ENCODE data around the gene TCERG1L. TPM values are rescaled to one million over a fixed set of nuclear protein-coding genes. Genes with fewer than 3 reads are reported as not detected.

Gene TCERG1L
- total RNA-seq, 1 experiment from 2014 or later: 1.5 TPM

GRCh38 chr10:131213741-131214505 is 97.6 kb downstream of the TCERG1L start:
- no peaks in the 10 kb centered on the region; the same call in 1 of the 2 replicates for H3K27me3 Mint-ChIP-seq (ENCODE audit: low read depth)
- H3K4me1 Mint-ChIP-seq: no peaks in the 10 kb centered on the region
- peaks cover 62% of the 10 kb centered on the region for H3K36me3 Mint-ChIP-seq
- peaks cover 63% of the 10 kb centered on the region for H3K9me3 Mint-ChIP-seq
- ChIA-PET CTCF (no interaction called here), POLR2A (no interaction called here)
- DNase-seq (ENCODE audit: low spot score) (no peak), ATAC-seq (no peak)
- TF ChIP-seq, protein P1, sequence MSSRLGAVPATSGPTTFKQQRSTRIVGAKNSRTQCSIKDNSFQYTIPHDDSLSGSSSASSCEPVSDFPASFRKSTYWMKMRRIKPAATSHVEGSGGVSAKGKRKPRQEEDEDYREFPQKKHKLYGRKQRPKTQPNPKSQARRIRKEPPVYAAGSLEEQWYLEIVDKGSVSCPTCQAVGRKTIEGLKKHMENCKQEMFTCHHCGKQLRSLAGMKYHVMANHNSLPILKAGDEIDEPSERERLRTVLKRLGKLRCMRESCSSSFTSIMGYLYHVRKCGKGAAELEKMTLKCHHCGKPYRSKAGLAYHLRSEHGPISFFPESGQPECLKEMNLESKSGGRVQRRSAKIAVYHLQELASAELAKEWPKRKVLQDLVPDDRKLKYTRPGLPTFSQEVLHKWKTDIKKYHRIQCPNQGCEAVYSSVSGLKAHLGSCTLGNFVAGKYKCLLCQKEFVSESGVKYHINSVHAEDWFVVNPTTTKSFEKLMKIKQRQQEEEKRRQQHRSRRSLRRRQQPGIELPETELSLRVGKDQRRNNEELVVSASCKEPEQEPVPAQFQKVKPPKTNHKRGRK (CRISPR knock-in tag; IDR thresholded peaks at IDR 0.05; ENCODE audit: borderline replicate concordance): no peak
- TF ChIP-seq ZNF317 (CRISPR knock-in tag; IDR thresholded peaks at IDR 0.05; ENCODE audit: borderline replicate concordance, low read depth) (no peak), NR1H2 (CRISPR knock-in tag; IDR thresholded peaks at IDR 0.05) (no peak), ZNF416 (CRISPR knock-in tag; IDR thresholded peaks at IDR 0.05) (no peak), ZNF263 (CRISPR knock-in tag; IDR thresholded peaks at IDR 0.05; ENCODE audit: low read depth) (no peak), ZNF423 (CRISPR knock-in tag; IDR thresholded peaks at IDR 0.05) (no peak), AR (CRISPR knock-in tag; IDR thresholded peaks at IDR 0.05) (no peak), TCF7 (CRISPR knock-in tag; IDR thresholded peaks at IDR 0.05; ENCODE audit: low read depth) (no peak)
- H3K4me3 Mint-ChIP-seq: no peak overlapping the region
- H3K27ac Mint-ChIP-seq: no peak overlapping the region

- Mint-ChIP-seq H3K27me3 (ENCODE audit: low read depth) (no peaks in the 10 kb centered on the region; the same call in 1 of the 2 replicates), H3K4me1 (no peaks in the 10 kb centered on the region), H3K4me3 (no peak overlapping the region), H3K9me3 (peaks cover 63% of the 10 kb centered on the region), H3K36me3 (peaks cover 58% of the 10 kb centered on the region), H3K27ac (no peak overlapping the region)
- TF ChIP-seq SMAD4 (CRISPR knock-in tag; IDR thresholded peaks at IDR 0.05) (no peak), ZNF671 (CRISPR knock-in tag; IDR thresholded peaks at IDR 0.05) (no peak), NFATC4 (CRISPR knock-in tag; IDR thresholded peaks at IDR 0.05) (no peak)
- ChIA-PET CTCF (no interaction called here), POLR2A (no interaction called here)
- ATAC-seq (no peak), DNase-seq (ENCODE audit: low spot score) (no peak)
Measured at GRCh38 chr10:131212763-131213325, 98.7 kb downstream of the TCERG1L start.

DNA sequence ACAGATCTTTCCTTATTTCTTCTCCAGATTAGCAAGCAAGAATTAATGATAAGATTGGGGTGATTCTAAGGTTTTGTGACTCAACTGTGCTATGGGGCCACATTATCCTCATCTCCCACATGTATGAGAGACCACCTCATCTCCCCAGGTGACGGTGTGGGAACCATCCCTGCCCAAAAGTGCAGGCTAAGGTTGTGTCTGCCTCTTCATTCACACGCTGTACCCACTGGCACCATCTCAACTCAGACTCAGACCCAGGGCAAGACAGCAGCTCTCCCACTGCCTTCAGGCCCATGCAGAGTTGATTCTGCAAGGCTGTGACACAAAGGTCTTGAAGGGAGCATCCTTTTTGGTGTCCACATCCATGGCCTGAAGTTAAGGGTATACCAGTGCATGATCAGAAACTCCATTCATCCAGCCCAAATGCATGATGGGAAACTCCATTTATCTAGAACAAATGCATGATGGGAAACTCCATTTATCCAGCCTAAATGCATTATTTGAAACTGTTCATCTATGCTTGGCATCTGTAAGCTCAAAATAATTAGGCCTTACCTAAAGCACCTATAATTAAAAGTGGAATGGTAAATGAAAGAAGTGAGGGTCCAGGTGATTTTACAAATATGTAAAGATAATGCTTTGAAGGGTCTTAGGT is 99.4 kb downstream of the TCERG1L start:
- Mint-ChIP-seq H3K27ac (no peak overlapping the region), H3K4me1 (no peaks in the 10 kb centered on the region), H3K4me3 (no peak overlapping the region), H3K36me3 (peaks cover 60% of the 10 kb centered on the region), H3K27me3 (ENCODE audit: low read depth) (no peaks in the 10 kb centered on the region; the same call in 1 of the 2 replicates), H3K9me3 (peaks cover 66% of the 10 kb centered on the region)
- no peak for DNase-seq (ENCODE audit: low spot score)
- CTCF ChIA-PET: no interaction called here
- POLR2A ChIA-PET: no interaction called here
- TF ChIP-seq ZNF263 (CRISPR knock-in tag; IDR thresholded peaks at IDR 0.05; ENCODE audit: low read depth) (no peak), CREB1 (CRISPR knock-in tag; IDR thresholded peaks at IDR 0.05) (no peak), RORB (CRISPR knock-in tag; IDR thresholded peaks at IDR 0.05) (no peak), IRF2 (CRISPR knock-in tag; IDR thresholded peaks at IDR 0.05; ENCODE audit: borderline replicate concordance, low read depth) (no peak), FOXK1 (CRISPR knock-in tag; IDR thresholded peaks at IDR 0.05) (no peak), ZNF281 (CRISPR knock-in tag; IDR thresholded peaks at IDR 0.05) (no peak), ETV6 (CRISPR knock-in tag; IDR thresholded peaks at IDR 0.05) (no peak), USF1 (CRISPR knock-in tag; IDR thresholded peaks at IDR 0.05) (no peak)
- no peak for ATAC-seq

All from WTC11 (cell line).